Stimulated activated CD4-positive, alpha-beta T cell treated with anti-CD3 and anti-CD28 coated beads, Interleukin-12 subunit alpha, Interleukin-12 subunit beta, amount 100 ng/mL, for 4 hours (primary cell): ENCODE measurements around the gene BTBD1.
"Not testable (repeated sequence)": the region's sequence is repeated elsewhere in the genome, so short reads cannot be mapped to it uniquely, and the experiment has no call there.

Source experiments
- DNase-seq: peaks from one replicate; pipeline ENCODE4 v3.0.0-alpha.2; 2020

Gene BTBD1

DNA sequence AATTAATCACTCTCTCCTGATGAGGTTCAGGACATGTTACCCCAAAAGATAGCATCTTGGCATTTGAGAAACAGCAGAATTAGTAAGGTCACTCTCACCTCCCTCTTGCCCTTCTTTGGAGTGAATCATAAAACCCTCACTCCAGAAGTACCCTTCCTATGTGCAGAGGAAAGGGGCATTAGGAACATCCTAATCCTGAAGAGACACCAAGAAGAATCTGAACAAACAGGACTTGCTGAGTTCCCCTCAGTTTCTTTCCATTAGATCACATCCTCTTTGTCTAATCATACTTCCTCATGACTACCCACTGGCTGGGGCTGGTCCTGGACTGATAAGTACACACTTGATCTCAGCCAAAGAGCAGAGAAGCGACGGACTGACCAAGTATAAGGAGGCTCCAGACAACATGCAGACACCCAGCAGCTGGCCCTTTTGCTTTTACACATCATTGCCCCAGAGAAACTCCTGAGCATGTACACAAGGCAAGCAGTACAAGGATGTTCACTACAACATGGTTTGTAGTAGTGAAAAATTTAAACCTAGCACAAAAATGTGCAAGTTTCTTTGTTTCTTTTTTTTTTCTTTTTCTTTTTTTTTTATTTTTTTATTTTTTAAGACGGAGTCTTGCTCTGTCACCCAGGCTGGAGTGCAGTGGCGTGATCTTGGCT is 25.4 kb upstream of the BTBD1 start:
- no peak for DNase-seq

DNA sequence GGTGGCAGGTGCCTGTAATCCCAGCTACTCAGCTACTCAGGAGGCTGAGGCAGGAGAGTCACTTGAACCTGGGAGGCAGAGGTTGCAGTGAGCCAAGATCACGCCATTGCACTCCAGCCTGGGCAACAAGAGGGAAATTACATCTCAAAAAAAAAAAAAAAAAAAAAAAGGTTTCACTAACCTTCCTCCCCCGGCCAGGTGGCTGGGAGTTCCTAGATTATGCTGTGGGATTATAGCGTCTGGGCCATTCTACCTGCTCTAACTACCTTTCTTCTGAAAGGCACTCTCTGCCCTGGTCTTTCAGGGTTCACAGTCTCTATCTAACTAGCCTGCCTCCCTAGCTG is 24.9 kb upstream of the BTBD1 start:
- DNase-seq = not testable (repeated sequence)

DNA sequence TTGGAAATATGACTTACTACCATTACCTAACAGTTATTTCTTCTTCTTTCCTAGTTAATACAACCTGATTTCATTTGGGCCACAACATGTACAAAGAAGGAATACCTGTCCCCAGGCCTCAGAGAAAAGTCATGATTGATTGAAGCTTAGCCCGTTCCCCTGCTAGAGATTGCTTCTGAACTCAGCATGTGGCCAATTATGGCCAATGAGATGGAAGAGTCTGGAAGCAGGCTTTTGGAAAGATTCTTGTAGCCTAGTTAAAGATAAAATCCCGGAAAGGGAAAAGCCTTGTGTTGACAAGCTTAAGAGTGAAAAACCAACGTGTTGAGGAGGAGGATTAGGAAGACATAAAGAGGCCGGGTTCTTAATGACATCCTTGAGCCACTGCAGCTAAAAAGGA is 23.4 kb upstream of the BTBD1 start:
- DNase-seq = no peak

DNA sequence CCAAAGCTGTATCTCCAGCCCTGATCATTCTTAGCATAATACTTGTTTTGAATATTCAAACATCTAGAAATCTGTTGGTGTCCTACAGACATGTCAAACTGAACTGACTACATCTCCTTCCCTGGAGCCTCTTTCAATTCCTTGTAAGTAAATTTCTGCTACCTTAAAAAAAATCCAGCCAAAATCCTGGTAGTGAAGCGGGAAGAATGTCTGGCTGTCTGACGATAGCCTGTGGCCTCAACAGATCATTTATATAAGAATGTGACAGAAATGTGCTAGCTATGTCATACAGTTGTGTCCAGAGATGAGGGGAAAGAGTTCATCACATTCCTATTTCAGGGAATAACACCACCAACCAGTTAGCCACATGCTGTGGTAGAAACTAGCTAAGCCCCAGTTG is 21.8 kb upstream of the BTBD1 start:
- DNase-seq = no peak

DNA sequence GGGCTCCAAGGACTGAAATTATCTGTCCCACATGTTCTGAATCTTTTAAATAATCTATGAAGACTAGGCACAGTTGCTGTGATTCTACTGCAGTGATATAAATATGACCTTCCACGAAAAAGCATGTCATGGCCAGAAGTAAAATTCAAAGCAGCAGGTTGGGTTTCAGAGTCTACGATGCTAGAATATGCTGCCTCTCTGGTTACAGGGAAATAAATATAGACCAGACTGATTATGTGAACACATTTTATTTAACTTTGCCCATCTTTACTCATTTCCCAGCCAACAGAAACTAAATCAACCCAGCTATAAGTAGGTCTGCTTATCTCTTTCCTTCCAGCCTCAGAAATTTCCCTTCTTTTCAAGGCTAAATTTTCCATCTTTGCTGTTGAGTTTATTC is 20.5 kb upstream of the BTBD1 start:
- no peak for DNase-seq

DNA sequence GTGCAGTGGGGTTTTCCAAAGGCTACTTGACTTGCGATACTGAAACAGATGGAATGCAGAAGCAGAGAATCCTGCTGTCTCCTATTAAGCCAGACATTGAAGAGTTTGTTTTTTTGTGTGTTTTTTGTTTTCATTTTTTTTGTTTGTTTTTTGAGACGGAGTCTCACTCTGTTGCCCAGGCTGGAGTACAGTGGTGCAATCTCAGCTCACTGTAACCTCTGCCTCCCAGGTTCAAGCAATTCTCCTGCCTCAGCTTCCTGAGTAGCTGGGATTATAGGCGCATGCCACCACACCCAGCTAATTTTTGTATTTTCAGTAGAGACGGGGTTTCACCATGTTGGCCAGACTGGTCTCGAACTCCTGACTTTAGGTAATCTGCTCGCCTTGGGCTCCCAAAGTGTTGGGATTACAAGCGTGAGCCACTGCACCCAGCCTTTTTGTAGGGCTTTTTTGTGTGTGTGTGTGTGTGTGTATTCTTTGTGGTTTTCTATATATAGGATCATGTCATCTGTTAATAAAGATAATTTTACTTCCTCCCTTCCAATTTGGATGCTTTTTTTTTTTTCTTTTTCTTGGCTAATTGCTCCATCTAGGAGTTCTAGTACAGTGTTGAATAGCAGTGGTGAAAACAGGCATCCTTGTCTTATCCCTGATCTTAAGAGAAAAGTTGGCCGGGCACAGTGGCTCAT is 19.0 kb upstream of the BTBD1 start:
- not testable (repeated sequence) for DNase-seq

DNA sequence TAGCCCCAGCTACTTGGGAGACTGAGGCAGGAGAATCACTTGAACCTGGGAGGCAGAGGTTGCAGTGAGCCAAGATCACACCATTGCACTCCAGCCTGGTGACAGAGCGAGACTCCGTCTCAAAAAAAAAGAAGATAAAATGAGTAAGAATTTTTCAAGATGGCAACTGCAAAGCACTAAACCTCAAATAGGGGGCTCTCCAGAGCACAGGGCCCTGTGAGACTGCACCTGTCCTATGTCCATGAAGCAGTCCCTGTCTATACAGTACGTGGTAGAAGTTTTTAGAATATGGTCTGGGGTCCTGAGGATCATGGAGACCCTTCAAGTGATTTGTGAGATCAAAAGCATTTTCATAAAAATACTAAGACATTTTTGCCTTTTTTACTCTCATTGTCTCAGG is 18.4 kb upstream of the BTBD1 start:
- DNase-seq = not testable (repeated sequence)

DNA sequence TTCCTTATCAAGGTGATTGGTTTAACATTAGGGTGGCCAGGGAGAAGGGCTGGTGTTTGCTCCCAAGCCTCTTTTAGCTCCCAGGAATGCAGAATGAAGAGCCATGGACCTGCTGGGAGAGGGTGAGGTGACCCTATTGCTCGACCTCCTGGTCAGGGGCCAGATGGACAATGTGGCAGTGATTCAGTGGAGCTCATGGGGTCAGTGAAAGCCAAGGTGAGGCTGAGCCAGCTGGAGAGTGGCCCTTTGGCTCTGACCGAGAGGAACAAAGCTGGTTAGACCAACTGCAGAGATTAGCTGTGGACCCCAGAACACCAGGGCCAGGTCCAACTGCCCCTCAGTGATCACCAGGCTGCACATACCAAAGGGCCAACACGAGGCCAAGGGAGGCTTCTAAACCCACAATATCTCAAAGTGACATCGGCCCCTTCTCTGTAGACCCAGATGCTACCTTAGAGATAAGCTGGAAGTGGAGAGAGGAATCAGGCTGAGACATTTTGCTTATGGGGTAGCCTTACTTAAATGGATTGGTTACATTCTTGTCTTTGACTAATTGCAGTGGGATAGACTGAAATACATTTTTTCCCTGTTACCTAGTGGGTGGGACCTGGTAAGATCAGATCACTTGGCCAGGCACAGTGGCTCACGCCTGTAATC is 15.8 kb upstream of the BTBD1 start:
- no peak for DNase-seq

DNA sequence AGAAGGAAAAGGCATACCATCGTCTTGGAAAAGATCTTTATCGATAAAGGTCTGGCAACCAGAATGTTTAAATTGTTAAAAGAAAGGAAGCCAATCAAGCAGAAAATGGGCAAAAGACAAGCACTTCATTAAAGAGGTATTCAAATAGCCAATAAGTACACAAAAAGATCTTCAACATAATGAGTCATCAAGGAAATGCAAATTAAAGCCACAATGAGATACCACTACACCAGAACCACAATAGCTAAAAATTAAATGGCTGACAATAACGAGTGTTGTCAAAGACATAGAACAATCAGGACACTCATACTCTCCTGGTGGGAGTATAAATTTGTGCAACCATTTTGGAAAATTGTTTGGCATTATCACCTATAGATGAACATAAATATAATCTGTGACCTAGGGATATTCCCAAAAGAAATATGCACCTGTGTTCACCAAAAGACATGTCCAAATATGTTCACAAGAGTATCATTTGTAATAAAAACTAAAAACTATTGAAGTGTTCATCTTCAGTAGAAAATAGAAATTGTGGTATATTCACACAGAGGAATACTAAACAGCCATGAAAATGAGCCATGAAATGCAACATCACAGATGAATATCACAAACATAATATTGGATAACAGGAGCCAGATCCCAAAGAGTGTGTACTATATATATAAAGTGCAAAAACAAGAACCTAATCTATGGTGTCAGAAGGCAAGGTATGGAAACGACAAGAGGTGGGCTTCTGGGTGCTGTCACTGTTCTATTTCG is 14.4 kb upstream of the BTBD1 start:
- DNase-seq = no peak

DNA sequence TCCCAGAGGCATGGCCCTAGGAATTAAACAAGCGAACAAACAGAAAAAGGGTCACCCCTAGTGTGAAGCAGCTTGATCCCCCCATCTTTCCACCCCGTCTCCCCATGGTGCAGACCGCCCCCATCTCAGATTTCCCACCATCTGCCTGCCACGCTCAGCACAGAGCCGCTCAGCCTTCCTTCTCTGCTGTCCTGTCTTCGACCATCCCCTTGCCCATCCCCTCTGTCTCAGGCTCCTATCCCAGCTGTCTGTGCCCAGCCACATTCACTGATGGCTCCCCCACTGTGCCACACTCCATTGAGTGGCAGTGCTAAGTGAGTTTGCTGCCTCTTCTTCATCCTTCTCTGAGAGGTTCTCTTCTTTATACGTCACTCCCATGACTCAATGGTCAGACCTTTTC is 11.7 kb upstream of the BTBD1 start:
- DNase-seq = no peak

DNA sequence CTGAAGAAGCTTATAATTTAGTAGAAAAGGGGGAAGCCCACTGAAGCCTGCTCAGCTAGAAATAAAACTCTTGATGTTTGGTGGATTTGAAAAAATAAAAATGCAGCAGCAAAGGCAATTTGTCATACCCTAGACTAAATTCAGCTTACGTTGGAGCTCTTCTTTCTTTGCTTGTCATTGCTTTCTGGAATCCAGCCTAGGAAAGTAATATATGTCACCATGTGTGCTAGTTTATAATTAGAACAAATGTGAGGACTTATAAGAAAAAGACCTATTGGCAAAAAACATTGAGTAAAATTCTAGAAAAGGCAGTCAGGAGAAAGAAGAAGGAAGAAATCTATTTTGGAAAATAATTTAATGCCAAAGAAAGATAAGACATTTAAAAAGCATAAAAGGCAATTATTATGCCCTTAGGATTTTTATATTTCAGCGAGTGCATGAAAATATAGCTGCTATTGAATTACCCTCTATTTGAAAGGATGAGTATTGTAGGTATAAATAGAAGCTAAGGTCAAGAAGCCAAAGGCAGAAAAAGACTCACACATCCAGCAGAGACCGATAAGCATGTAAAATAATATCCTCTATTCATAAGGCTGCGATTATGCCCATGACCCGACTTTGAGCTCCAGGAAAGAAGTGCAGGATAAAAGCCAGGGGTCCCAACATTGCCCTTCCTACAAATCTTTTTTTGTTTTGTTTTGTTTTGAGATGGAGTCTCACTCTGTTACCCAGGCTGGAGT is 10.6 kb upstream of the BTBD1 start:
- DNase-seq = no peak

DNA sequence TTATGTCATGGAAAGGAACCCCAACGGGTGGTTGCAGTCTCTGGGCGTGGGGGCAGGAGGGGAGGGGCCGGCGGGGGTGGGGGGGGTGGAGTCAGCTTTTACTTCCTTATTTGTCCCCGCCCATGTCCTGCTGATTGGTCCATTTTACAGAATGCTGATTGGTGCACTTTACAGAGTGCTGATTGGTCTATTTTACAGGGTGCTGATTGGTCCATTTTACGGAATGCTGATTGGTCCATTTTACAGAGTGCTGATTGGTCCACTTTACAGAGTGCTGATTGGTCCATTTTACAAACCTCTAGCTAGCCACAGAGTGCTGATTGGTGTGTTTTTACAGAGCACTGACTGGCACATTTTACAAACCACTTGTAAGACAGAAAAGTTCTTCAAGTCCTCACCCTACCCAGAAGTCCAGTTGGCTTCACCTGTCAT is 2.2 kb upstream of the BTBD1 start:
- not testable (repeated sequence) for DNase-seq

DNA sequence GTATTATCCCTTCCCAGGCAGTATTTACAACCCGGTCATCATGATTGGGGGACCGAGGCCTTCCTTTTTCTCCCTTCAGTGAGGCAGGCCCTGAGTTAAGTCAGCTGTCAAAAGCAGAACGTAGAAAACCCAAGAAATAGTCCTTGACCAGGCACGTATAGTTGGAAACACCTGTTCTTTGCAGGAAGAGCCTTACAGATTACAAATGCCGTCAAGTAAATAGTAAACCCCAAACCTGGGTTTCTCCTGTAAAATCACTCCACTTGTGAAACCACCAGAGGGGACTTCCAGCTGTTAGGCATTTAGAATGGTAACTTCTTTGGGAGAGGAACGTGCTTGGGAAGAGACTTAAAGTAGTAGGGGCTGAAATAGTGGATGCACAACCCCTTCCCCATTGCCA is 1.0 kb upstream of the BTBD1 start:
- no peak for DNase-seq

DNA sequence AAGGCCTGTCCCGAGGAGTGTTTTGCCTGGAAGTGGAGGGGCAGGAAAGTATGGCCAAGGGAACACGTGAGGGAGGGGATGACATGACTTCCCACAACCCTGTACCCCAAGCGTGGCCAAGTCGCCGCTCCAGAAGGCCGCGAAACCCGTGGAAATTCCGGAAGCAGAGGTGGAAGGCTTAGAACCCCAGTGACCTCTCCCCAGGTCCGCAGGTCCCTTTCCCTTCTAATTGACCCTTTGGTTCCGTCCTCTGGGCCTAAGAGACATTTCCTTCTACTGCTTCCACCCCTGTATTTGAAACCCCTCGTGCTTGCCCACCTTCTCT is 548 bp upstream of the BTBD1 start:
- no peak for DNase-seq

DNA sequence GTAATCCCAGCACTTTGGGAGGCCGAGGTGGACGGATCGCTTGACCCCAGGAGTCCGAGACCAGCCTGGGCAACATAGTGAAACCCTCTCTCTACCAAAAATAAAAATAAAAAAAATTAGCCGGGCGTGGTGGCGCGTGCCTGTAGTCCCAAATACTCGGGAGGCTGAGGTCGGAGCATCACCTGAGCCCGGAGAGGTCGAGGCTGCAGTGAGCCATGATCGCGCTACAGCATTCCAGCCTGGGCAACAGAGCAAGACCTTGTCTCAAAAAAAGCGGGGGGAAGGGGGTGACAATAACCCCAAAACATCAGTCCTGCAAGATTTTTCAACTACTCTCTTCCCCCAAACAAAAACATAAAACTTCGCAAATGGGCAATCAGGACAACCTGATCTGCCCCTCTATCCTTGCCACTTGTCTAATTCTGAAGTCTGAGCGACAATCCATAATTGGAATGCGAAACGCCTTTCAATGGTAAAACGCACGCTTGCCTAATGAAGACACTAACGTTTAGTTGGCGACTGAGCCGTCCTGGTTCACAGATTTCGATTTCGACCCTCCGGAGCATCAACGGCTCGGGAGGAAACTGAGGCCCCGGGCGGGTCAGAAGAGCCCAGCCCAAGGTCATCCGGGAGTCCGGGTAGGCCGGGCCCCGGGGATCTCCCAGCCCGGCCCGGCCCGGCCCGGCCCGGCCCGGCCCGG is 868 bp downstream of the BTBD1 start:
- peak; percentile 2 for DNase-seq

DNA sequence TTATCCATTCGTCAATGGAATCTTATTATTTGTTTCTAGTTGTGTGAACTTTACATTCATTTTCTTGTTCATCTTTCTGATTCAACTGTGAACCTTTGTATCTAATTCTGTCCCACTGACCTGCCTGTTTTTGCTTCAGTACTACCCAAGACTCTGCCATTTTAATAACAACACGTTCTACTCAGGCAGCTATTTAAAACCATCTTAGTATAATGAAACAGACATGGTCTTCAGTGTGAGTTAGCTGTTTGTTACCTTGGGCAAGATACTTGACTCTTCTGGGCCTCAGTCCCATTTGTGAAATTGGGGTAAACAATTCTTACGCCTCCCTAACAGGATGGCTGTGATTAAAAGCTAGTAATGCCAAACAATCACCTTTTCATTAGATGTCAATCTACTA is 1.6 kb downstream of the BTBD1 start:
- DNase-seq = no peak

DNA sequence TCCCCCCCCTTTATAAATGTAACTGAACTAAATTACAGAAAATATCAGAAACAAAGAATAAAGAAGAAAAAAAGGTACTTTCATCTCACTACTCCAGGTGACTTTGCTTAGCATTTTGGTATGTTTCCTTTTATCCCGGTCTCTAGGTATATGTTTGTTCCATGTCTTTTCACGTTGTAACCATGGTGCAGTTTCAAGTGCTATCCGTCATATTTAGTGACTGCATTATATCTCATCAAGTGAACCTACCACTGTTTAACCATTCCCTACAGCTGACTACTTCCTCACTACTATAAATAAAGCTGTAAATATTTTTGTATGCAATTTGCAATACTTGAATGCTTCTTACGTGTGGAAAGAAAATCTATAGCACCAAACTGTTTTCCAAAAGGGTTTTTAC is 2.2 kb downstream of the BTBD1 start:
- DNase-seq = no peak

DNA sequence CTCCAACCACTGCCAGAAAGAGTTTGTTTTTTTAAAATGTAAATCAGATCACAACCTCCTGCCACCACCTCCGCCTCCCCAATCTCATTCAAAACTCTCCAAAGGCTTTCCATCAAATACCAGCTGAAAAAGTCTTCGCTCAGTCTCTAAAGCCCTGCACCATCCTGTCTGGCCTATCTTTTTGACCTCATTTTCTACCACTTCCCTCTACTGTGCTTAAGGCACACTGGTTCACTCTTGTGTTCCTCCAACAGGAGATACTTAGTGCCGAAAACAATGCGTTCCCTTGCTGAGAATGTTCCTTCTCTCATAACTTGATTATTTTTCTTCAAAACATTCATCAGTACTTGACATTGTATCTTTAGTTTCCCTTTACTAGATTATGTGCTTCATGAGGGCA is 3.5 kb downstream of the BTBD1 start:
- no peak for DNase-seq

DNA sequence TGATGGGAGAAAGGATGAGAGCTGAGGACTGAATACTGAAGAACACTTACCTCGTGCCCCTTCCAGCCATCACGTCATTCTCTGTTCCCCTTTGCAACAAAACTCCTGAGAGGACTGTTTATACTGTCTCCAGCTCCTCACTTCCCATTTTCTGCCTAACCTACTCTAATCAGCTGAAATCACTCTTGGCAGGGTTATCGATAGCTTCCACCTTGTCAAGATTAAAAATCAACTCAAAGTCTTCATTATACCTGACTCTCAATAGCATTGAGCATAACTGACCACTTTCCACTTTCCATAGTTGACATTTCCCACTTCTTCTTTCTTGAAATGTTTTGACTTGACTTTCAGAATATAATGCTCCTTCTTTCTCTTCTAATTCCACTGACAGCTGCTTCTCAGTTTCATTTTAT is 4.3 kb downstream of the BTBD1 start:
- DNase-seq = no peak

DNA sequence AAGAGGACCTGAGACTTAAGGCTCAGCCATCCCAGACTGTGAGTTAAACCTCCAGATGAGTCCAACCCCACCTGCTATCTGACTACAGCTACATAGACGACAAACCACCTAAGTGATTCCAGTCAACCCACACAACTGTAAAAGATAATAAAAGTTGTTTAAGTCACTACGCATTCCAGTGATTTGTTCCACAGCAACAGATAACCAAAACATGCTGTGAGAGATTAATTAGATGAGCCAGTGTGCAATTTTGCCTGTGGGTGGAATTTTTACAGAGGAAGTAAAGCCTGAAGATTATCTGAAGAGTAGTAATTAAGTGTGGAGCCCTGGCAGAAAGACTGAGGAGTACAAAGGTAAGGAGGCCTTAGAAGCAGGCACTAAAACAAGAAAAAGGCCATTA is 5.4 kb downstream of the BTBD1 start:
- DNase-seq = no peak

DNA sequence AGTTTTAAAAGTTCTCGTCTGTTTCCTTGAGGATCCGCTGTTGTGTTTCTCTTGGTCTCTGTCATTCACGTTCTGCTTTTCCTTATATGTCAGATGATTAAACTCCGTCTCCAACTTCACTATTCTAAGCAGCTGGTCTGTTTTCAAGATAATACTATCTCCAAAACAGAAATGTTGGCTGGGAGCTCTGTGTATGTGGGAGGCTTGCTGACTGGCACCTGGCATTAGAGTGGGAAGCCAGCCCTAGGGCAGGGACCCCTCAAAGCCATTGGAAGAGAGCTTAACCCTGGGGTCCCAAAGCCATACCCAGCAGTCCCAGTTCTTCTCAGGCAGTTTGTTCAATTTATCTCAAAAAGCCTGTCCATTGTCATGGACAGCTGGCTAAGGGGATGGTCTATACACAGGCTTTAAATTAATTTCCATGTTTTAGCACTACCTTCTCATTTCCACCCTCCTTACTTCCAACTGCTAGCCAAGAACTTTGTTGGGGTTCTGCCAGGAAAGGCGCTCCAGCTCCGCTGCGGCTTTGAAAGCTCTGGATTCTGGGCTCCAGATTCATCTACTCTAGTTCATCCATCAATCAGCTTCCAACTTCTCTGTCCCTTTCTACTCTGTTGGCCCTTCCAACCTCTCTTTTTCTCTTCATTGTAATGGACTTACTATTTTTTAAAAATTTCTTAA is 9.2 kb downstream of the BTBD1 start:
- DNase-seq = no peak

DNA sequence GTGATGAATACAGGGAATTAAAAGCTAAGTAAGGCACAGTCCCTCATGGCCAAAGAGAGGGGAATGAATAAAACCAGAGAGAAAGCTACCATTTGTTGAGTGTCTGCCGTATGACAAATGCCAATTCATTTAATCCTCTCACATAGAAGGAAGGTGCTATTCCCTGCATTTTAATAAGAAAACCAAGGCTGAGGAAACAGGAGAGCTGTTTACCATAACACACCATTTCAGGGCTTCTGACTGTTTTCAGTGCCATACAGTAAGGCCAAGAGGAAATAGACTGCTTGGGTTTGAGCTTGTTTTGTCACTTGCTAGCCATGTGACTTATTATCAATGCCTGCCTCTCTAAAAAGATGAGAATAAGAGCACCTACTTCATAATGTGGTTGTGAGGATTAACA is 10.1 kb downstream of the BTBD1 start:
- DNase-seq = no peak
